ENCODE measurements around the gene SPANXN5.
"Not testable (repeated sequence)": the region's sequence is repeated elsewhere in the genome, so short reads cannot be mapped to it uniquely, and the experiment has no call there.

SPANXN5 gene, protein sequence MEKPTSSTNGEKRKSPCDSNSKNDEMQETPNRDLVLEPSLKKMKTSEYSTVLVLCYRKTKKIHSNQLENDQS

DNA sequence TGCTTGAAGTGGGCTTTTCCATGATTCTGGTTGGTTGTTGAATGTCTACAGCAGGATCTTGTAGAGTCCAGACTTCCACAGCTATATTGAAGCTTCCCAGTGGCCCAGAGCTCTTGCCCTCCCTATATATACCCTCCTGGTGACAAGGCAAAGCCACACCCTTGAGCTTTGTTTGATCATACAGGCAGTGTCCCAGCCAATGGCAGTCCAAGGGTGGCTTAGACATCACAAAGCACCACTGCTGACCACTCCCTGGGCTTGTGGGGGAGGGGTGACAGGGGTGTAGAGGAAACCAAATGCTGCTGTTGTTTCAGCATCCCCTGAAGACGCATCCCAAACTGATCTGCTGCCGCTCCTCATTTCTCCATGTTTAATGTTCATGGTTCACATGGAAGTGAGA lies at the start of gene SPANXN5:
Gene SPANXN5, minus strand, starts transcription at position 101 of the 400 bp plus-strand sequence. Its CDS starts 79 bp downstream, at position 22.
- DNase-seq (ENCODE audit: low read depth in 1 of 2, low spot score in 1 of 2); in situ Hi-C loops (cut with HindIII; ENCODE audit: low pct_unique_long_range_greater_than_20kb, low sequenced_read_pairs): not testable (repeated sequence)

DNA sequence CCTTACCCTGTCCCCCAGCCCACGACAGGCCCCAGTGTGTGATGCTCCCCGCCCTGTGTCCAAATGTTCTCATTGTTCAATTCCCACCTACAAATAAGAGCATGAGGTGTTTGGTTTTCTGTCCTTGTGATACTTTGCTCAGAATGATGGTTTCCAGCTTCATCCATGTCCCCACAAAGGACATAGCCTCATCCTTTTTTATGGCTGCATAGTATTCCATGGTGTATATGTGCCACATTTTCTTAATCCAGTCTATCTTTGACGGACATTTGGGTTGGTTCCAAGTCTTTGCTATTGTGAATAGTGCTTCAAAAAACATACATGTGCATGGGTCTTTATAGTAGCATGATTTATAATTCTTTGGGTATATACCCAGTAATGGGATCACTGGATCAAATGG lies 46.4 kb upstream of the SPANXN5 start:
- DNase-seq (ENCODE audit: low read depth in 1 of 2, low spot score in 1 of 2); in situ Hi-C loops (cut with HindIII; ENCODE audit: low pct_unique_long_range_greater_than_20kb, low sequenced_read_pairs): not testable (repeated sequence)

DNA sequence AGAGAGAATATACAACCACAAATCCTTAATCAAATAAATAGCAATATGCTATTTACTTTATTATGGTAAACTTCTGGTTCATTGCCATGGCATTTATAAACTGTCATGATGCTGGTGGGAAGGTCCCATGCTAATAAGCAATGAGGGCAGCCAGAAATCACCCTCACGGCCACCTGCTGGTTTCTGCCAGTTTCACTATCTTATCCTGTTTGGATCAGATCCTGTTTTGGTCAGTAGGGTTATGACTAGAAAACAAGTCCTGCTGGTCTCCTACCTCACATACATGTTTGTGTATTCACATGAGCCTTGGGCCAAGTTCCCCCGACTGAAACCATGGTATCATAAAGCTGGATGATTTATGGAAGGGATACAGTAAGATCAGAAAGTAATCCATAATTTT lies 41.9 kb upstream of the SPANXN5 start:
- in situ Hi-C loops (cut with HindIII; ENCODE audit: low pct_unique_long_range_greater_than_20kb, low sequenced_read_pairs): no loop called here
- TF ChIP-seq JUND (IDR thresholded peaks at IDR 0.05; ENCODE audit: low read depth): no peak
- no peak for DNase-seq (ENCODE audit: low read depth in 1 of 2, low spot score in 1 of 2)

DNA sequence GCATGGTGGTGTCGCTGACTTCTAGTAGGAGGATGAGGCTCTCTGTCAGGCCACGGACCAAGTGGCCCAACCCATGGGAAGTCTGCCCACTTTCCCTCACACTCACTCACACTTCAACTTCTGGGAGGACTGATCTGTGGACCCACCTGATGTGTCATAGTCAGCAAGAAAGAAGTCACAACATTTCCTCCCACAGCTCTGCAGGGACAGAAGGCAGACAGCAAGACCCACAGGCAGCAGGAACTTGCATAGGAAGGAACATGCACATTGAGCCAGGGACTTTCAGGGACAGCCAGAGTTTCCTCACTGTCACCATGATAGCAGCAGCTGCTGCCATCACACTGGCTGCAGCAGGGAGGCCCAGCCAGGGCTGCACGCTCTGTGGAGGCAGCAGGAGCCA lies 33.3 kb upstream of the SPANXN5 start:
- TF ChIP-seq JUND (IDR thresholded peaks at IDR 0.05; ENCODE audit: low read depth): no peak
- in situ Hi-C loops (cut with HindIII; ENCODE audit: low pct_unique_long_range_greater_than_20kb, low sequenced_read_pairs): no loop called here
- no peak for DNase-seq (ENCODE audit: low read depth in 1 of 2, low spot score in 1 of 2)

DNA sequence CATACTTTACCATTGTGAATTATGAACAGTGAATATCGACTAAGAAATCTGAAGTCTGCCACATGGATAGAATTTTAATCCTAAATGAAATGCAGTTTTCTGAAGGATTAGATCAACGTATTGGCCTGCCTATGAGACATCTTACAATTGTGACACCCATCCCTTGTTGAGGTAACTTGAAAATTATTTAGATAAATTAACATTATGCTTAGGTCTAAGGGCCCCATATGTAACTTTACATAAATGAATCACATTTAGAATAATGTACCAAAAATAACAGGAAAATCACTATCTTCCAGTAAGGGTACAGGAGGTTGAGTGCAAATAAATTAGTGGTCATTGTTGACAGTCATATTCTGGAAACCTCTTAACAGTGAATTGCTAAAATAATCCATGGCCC lies 27.4 kb upstream of the SPANXN5 start:
- in situ Hi-C loops (cut with HindIII; ENCODE audit: low pct_unique_long_range_greater_than_20kb, low sequenced_read_pairs): no loop called here
- TF ChIP-seq JUND (IDR thresholded peaks at IDR 0.05; ENCODE audit: low read depth): no peak
- DNase-seq (ENCODE audit: low read depth in 1 of 2, low spot score in 1 of 2): no peak

DNA sequence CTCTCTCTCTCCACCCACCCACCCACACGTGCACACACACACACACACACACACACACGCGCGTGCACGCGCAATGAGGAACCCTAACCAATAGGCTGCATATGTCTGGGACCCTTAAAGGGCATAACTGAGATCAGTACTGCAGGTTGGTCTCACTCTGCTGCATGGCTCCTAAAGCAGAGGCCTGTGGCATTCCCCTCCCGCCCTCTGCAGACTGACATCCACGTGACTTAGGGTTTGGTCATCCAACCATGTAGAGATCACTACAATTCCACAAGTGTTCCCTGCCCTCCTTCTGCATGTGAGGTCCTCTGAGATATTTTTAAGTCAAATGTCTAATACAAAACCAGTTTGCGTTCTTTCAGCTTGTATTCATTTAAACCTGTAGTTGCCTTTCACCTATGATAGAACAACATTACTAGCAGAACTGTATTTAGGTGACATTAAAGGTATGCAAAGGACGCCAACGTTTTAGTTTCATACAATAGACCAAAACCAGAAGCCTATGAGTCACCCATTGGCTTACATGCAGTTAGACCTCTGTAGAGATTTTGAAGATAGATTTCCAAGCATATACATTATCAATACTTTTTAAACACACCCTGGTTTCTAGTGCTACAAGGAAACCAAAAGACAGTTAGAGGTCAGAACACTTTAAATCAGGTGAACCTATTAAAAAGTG lies 24.0 kb upstream of the SPANXN5 start:
- no peak for TF ChIP-seq JUND (IDR thresholded peaks at IDR 0.05; ENCODE audit: low read depth)
- no peak for DNase-seq (ENCODE audit: low read depth in 1 of 2, low spot score in 1 of 2)
- in situ Hi-C loops (cut with HindIII; ENCODE audit: low pct_unique_long_range_greater_than_20kb, low sequenced_read_pairs): no loop called here

DNA sequence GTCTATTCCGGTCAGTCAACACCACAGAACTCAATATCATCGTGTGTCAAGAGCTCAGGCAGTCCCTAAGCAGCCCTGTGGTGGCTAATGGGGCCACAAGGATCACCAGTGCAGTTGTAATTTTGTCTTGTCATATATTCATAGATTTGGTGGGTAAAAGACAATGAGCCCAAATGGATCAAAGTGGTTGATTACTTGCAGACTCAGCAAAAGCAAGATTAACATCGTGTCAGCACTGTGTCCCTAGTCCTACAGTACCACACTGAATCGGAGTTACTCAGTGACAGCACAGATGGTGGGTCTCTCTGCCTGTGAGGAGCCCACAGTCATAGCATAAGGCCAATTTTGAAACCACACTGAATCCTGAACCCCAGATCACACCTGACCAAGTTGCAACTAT lies 22.6 kb upstream of the SPANXN5 start:
- no peak for TF ChIP-seq JUND (IDR thresholded peaks at IDR 0.05; ENCODE audit: low read depth)
- in situ Hi-C loops (cut with HindIII; ENCODE audit: low pct_unique_long_range_greater_than_20kb, low sequenced_read_pairs): no loop called here
- no peak for DNase-seq (ENCODE audit: low read depth in 1 of 2, low spot score in 1 of 2)

DNA sequence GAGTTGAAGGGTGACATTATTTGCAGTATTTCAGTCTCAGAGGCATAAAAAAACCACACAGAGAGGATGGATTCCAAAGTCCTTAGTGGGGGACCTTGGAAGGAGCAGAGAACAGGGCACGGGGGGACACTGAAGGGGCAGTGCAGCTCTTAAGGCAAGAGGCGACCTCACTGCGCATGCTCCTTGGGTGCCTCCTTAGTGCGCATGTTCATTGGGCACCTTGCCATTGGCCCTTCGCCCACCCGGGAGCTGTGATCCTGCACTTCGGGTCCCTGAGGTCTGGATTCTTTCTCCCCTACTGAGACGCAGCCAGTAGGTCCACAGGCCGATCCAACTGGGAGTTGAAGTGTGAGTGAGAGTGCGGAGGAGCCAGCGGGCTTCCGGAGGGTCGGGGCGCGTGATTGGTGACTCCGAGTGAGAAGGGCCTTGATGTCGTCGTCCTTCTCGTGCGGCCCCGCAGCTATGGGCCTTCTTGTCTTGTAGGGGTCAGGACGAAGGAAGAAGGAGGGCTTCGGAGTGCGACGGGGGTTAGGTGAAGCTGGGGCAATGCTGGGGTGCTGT lies 13.9 kb upstream of the SPANXN5 start, which contains the start of gene XAGE5:
Gene XAGE5, plus strand, starts transcription at position 223 of the 561 bp plus-strand sequence. CDS start 1,280 bp downstream, outside the sequence.
- no peak for TF ChIP-seq JUND (IDR thresholded peaks at IDR 0.05; ENCODE audit: low read depth)
- no peak for DNase-seq (ENCODE audit: low read depth in 1 of 2, low spot score in 1 of 2)
- in situ Hi-C loops (cut with HindIII; ENCODE audit: low pct_unique_long_range_greater_than_20kb, low sequenced_read_pairs): no loop called here

DNA sequence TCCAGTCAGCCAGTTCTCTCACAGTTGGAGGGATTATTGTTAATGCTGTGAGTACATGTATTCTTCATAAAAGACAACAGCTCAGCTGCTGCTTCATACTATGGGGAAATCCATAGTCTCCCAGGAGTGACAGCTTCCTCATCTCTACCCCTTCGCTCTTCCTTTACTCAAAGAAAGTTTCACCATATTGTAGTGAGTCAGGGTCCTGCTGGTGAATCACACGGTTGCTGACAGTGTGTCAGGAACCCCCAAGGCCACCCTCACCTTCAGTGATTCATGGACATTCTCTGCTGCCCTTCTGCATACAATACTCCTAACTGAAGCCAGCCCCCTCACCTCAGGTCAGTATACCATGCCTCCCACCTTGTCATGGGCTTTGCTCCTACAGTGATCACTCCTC lies 7.6 kb upstream of the SPANXN5 start:
- in situ Hi-C loops (cut with HindIII; ENCODE audit: low pct_unique_long_range_greater_than_20kb, low sequenced_read_pairs): not testable (repeated sequence)

DNA sequence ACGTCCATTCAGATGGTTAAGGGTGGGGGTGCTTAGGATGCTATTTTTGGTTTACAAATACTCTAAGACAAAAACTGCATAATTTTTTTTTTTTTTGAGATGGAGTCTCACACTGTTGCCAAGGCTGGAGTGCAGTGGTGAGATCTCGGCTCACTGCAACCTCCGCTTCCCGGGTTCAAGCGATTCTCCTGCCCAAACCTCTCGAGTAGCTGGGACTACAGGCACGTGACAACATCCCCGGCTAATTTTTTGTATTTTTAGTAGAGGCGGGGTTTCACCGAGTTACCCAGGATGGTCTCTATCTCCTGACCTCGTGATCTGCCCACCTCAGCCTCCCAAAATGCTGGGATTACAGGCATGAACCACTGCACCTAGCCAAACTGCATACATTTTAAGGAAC lies 23.7 kb downstream of the SPANXN5 start:
- in situ Hi-C loops (cut with HindIII; ENCODE audit: low pct_unique_long_range_greater_than_20kb, low sequenced_read_pairs); DNase-seq (ENCODE audit: low read depth in 1 of 2, low spot score in 1 of 2): not testable (repeated sequence)

More for the DNA sequence above, 7.6 kb upstream of the SPANXN5 start:
- not testable (repeated sequence) for DNase-seq (ENCODE audit: low read depth in 1 of 2, low spot score in 1 of 2)

DNA sequence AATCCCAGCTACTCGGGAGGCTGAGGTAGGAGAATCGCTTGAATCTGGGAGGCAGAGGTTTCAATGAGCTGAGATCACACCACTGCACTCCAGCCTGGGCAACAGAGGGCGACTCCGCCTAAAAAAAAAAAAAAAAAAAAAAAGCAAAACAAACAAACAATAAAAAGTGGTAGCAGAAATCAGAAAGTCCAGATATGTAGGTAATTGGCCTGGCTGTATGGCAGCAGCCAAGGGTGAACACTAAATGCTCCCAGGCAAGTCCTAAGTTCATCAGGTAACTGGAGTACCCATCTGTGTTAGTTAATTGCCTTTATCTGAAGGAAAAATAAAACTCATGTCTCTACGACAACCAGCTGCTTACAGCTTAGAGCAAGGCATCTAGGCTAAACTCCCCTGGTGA lies 31.2 kb downstream of the SPANXN5 start:
- in situ Hi-C loops (cut with HindIII; ENCODE audit: low pct_unique_long_range_greater_than_20kb, low sequenced_read_pairs); DNase-seq (ENCODE audit: low read depth in 1 of 2, low spot score in 1 of 2): not testable (repeated sequence)

DNA sequence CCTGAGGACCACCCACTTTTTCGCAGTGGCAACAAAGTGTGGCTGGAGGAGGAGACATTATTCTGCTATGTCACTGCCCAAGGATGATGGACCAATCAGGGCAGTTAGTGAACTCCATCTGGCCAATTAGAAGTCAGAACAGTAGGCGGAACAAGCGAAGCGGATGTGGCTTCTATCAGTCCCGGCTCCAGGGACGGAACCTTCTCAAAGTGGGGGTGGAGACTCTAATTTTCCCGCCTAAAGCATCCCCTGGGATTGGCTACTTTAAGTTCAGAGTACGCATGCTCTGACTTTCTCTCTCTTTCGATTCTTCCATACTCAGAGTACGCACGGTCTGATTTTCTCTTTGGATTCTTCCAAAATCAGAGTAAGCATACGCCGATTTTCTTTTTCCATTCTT lies 46.3 kb downstream of the SPANXN5 start, which contains the start of gene SSX2B:
Gene SSX2B, plus strand, starts transcription at position 301 of the 400 bp plus-strand sequence. CDS start 1,429 bp downstream, outside the sequence.
- DNase-seq (ENCODE audit: low read depth in 1 of 2, low spot score in 1 of 2); in situ Hi-C loops (cut with HindIII; ENCODE audit: low pct_unique_long_range_greater_than_20kb, low sequenced_read_pairs): not testable (repeated sequence)

Data from T47D (cell line).